ENCODE data around the gene LOC128125822.

LOC128125822 gene

DNA sequence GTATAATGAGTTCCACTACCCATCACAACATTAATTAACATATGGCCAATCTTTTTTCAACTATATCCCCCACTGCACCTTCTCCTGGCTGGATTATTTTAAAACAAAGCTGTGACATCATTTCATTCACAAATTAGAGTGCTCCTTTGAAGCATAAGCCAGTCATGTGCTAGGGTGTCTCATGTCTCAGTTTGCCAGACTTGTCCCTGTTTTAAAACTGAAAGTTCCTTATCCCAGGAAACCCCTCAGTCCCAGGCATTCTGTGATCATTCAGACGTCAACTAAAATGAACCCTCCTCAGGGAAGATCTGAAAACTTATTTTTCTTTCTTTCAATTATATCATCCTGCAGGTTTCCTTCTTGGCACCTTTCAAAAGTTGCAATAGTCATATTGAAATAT is 29.3 kb upstream of the LOC128125822 start:
- Mint-ChIP-seq H3K27me3 (peaks cover 42% of the 10 kb centered on the region), H3K4me1 (no peaks in the 10 kb centered on the region), H3K27ac (no peak overlapping the region), H3K9me3 (no peaks in the 10 kb centered on the region), H3K4me3 (no peak overlapping the region), H3K36me3 (no peaks in the 10 kb centered on the region)
- CTCF ChIA-PET, result no interaction called here
- DNase-seq, result no peak

DNA sequence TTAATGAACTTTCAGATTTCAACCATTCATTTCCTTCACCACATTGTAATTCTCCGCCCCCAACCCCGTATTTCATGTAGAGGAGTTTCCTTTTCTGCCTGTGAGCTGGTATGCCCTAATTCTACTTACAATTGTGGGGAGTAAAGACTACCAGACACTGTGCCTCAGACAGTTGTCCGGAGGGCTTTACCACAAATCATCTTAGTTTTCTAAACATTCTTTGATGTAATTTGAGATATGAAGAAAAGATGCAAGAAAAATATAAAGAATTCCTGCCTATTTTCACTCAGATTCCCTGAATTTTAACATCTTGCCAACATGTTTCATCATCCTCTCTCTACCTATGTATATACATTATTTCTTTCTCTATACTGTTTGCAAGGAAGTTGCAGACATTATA is 28.3 kb upstream of the LOC128125822 start:
- CTCF ChIA-PET, result no interaction called here
- no peak overlapping the region for H3K4me3 Mint-ChIP-seq
- no peak overlapping the region for H3K27ac Mint-ChIP-seq
- H3K4me1 Mint-ChIP-seq, result no peaks in the 10 kb centered on the region
- no peak for DNase-seq
- peaks cover 47% of the 10 kb centered on the region for H3K27me3 Mint-ChIP-seq
- H3K36me3 Mint-ChIP-seq, result no peaks in the 10 kb centered on the region
- H3K9me3 Mint-ChIP-seq, result no peaks in the 10 kb centered on the region

DNA sequence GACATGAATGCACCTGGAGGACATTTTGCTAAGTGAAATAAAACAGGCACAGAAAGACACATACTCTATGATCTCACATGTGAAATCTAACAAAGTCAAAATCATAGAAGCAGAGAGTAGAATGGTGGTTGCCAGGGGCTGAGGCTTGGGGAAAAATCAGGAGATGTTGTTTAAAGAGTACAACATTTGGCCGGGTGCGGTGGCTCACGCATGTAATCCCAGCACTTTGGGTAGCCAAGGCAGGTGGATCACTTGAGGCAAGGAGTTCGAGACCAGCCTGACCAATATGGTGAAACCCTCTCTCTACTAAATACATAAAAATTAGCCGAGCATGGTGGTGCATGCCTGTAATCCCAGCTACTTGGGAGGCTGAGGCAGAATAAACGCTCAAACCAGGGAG is 26.0 kb upstream of the LOC128125822 start:
- Mint-ChIP-seq H3K36me3 (no peaks in the 10 kb centered on the region), H3K27me3 (peaks cover 38% of the 10 kb centered on the region), H3K27ac (no peak overlapping the region), H3K4me3 (no peak overlapping the region), H3K9me3 (no peaks in the 10 kb centered on the region), H3K4me1 (no peaks in the 10 kb centered on the region)
- CTCF ChIA-PET, result no interaction called here
- DNase-seq, result no peak

DNA sequence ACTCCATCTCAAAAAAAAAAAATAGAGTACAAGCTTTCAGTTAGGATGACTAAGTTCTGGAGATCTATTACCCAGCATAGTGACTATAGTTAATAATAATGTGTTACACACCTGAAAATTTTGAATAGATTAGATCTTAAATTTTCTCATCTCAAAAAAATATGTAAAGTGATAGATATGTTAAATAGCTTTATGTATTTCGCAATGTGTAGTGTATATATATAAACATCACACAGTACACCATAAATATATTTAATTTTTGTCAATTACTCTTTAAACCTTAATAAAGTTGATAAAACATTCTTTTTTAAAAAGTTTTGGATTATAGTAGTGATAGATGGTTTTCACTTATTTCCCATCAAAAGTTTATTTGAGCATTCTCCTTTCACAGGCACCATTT is 25.6 kb upstream of the LOC128125822 start:
- no peak for DNase-seq
- Mint-ChIP-seq H3K4me1 (no peaks in the 10 kb centered on the region), H3K4me3 (no peak overlapping the region), H3K36me3 (no peaks in the 10 kb centered on the region), H3K27ac (no peak overlapping the region), H3K9me3 (no peaks in the 10 kb centered on the region), H3K27me3 (peaks cover 34% of the 10 kb centered on the region)
- CTCF ChIA-PET, result no interaction called here

DNA sequence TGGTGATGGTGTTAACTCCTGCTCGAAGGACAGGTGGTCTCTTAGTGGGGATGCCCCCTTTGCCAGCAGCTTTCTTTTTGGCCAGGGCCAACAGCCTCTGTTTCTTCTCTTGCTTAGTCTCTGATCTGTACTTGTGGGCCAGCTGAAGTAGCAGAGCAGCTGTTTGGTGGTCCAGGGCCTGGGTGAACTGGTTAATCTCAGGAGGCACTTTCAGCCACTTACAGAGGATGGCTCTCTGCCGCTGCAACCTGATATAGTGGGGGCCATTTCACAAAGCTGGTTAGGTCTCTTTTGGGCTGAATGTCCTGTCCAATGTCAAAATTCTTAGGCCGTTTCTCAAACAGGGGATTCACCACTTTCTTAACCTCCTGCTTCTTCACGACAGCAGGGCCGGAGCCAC is 23.2 kb upstream of the LOC128125822 start:
- CTCF ChIA-PET, result no interaction called here
- no peak overlapping the region for H3K27ac Mint-ChIP-seq
- H3K4me1 Mint-ChIP-seq, result no peaks in the 10 kb centered on the region
- H3K9me3 Mint-ChIP-seq, result no peaks in the 10 kb centered on the region
- peaks cover 20% of the 10 kb centered on the region for H3K27me3 Mint-ChIP-seq
- no peak for DNase-seq
- no peaks in the 10 kb centered on the region for H3K36me3 Mint-ChIP-seq
- H3K4me3 Mint-ChIP-seq, result no peak overlapping the region

DNA sequence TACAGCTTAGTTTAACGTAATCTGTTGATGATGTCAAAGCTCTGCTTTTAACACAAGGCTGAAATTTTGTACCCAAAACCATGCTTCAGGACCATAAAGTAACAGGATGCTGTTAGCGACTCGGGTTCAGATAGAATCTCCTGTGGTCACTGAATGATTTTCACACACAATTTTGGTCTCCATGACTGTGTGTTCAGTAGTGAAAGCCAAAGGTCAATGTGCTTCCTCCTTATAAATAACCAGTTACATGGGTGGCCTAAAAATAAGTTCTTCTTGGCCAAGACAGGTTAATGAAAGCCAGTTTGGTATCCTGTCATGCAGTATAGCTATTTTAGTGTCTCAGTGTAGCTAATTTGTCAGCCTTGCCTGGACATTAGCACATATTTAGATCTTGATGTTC is 19.1 kb upstream of the LOC128125822 start:
- Mint-ChIP-seq H3K36me3 (no peaks in the 10 kb centered on the region), H3K27me3 (peaks cover 13% of the 10 kb centered on the region), H3K9me3 (no peaks in the 10 kb centered on the region), H3K4me1 (no peaks in the 10 kb centered on the region), H3K27ac (no peak overlapping the region), H3K4me3 (no peak overlapping the region)
- CTCF ChIA-PET, result no interaction called here
- DNase-seq, result no peak

DNA sequence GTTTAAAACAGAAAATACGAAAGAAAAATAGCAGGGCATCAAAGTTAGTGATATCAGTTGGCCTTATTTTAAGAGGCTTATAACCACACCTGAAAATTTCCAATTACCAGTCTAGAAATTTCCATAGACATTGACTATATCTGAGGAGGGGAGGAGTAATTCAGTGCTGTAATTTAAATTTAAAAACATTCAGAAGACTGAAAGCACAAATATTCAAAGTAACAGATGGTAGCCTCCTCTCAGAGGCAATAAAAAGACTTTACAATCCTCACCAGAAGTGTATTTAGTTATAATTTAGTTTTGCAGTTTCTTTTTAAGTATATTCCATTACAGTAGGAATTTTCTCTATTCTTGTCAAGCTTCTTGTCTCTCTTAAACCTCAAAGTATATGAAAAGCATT is 18.4 kb upstream of the LOC128125822 start:
- H3K27ac Mint-ChIP-seq, result no peak overlapping the region
- H3K36me3 Mint-ChIP-seq, result no peaks in the 10 kb centered on the region
- H3K4me3 Mint-ChIP-seq, result no peak overlapping the region
- no peak for DNase-seq
- H3K9me3 Mint-ChIP-seq, result no peaks in the 10 kb centered on the region
- H3K4me1 Mint-ChIP-seq, result no peaks in the 10 kb centered on the region
- CTCF ChIA-PET, result no interaction called here
- H3K27me3 Mint-ChIP-seq, result peaks cover 9% of the 10 kb centered on the region

DNA sequence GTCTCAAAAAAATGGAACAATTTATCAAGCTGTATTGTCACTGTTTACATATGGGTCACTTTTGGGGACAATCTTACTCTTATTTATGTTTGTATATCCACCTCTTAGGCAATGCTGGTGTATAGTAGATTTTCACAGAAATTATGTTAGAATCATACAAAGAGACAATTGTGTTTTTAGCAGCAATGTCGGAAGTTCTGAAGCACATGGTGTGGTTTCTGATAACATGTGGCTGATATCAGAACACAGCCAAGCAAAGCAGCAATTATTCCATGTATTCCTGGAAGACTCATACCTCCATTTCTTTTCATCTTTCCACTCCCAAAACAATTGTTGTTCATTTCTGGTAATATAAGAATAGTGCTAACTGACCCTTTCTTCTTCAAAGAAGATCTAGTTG is 17.5 kb upstream of the LOC128125822 start:
- H3K27me3 Mint-ChIP-seq, result peaks cover 9% of the 10 kb centered on the region
- no peaks in the 10 kb centered on the region for H3K4me1 Mint-ChIP-seq
- no peak overlapping the region for H3K27ac Mint-ChIP-seq
- CTCF ChIA-PET, result no interaction called here
- H3K36me3 Mint-ChIP-seq, result no peaks in the 10 kb centered on the region
- H3K9me3 Mint-ChIP-seq, result no peaks in the 10 kb centered on the region
- no peak for DNase-seq
- H3K4me3 Mint-ChIP-seq, result no peak overlapping the region

DNA sequence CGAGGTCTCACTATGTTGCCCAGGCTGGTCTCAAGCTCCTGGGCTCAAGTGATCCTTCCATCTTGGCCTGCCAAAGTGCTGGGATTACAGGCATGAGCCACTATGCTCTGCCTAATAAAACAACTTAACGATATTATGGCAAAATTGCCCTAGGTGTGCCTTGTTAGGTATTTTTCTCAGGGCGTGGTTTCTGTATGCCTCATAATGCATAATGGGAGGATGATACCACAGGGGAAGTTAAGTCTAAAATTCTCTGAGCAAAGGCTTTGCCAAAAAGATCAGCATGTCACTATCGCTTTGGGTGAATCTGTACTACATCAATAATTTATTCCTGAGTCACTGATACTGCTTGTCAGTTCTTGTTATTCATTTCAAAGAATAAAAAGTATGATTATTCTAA is 15.9 kb upstream of the LOC128125822 start:
- CTCF ChIA-PET, result no interaction called here
- Mint-ChIP-seq H3K27me3 (peaks cover 4% of the 10 kb centered on the region), H3K36me3 (no peaks in the 10 kb centered on the region), H3K4me1 (no peaks in the 10 kb centered on the region), H3K9me3 (no peaks in the 10 kb centered on the region), H3K27ac (no peak overlapping the region), H3K4me3 (no peak overlapping the region)
- DNase-seq, result no peak

DNA sequence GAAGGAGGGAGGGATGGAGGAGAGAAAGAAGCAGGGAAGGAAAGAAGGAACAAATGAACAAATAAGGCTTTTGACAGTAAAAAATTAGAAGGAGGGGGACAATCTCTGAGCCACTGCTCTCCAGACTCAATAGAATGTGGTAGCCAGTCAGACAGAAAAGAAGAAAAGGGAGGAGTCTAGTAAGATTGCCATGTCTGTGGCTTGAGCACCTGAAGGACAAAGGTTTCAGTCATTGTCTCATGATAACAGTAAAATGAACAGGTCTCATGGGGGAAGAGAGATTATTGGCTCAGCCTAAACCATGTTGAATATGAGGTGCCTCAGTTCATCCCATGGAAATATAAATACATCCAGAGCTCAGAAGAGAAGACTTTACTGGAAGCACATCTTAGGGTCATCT is 14.0 kb upstream of the LOC128125822 start:
- Mint-ChIP-seq H3K27me3 (peaks cover 4% of the 10 kb centered on the region), H3K36me3 (no peaks in the 10 kb centered on the region), H3K4me3 (no peak overlapping the region), H3K27ac (no peak overlapping the region), H3K9me3 (no peaks in the 10 kb centered on the region), H3K4me1 (no peaks in the 10 kb centered on the region)
- DNase-seq, result no peak
- CTCF ChIA-PET, result no interaction called here

DNA sequence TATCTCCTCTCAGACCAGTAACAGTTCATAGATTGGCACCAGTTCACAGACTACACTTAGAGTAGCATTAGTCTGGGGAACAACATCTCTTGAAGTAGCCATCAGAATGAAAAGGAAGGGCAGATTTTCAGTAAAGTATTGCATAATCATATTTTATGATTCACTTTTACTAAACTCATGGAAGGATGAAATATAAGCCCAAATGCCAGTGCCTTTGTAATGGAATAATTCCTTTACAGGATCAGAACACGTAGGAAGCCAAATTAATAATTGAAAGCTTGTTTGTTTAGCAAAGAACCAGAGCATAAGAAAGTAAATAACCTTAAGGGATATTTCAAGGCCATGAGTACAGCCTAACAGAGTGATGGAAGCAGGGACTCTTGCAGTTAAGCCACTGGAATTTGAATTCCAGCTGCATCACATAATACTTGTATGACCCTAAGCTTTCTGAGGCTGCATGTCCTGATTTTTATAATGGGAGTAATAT is 11.4 kb upstream of the LOC128125822 start:
- Mint-ChIP-seq H3K27me3 (peaks cover 8% of the 10 kb centered on the region), H3K4me3 (no peak overlapping the region)
- CTCF ChIA-PET, result no interaction called here

DNA sequence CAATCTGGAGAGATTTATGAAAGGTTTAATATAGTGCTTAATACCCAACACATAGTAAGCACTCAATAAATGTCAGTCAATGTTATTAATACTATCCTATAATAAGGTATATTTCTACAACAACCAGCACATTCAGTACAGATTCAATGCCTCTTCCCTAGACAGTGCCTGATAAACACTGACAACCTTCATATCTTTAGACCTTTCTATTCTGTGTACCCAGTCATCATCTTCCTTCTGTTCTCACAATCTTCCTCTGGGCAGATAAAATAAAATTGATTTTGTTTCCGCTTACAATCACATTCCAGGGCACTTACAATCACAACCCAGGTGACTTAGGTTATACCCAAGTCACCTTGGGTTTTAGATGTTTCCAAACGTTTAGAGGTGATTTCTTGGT is 11.0 kb upstream of the LOC128125822 start:
- DNase-seq, result no peak
- H3K4me3 Mint-ChIP-seq, result no peak overlapping the region
- H3K4me1 Mint-ChIP-seq, result no peaks in the 10 kb centered on the region
- CTCF ChIA-PET, result no interaction called here
- H3K27ac Mint-ChIP-seq, result no peak overlapping the region
- peaks cover 9% of the 10 kb centered on the region for H3K27me3 Mint-ChIP-seq
- no peaks in the 10 kb centered on the region for H3K36me3 Mint-ChIP-seq
- no peaks in the 10 kb centered on the region for H3K9me3 Mint-ChIP-seq

More for the DNA sequence above, 11.4 kb upstream of the LOC128125822 start:
- DNase-seq, result no peak
- Mint-ChIP-seq H3K4me1 (no peaks in the 10 kb centered on the region), H3K27ac (no peak overlapping the region), H3K9me3 (no peaks in the 10 kb centered on the region), H3K36me3 (no peaks in the 10 kb centered on the region)

DNA sequence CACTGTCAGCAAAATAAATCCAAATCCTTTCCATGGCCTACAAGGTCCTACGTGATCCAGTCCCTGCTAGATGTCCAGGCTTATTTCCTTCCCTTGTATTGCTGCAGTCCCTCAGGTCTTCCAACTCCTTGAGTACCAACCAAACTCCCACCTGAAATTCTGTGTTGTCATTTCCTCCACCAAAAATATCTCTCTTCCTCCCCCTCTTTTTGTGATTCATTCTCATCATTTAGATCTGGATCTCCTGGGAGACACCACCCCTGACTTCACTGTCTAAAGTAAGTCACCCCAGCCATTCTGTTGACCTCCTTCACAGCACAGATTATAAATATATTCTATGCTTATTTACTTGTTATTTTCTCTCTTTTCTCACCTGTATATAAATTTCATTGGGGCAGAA is 9.0 kb upstream of the LOC128125822 start:
- Mint-ChIP-seq H3K27ac (no peak overlapping the region), H3K27me3 (peaks cover 16% of the 10 kb centered on the region), H3K36me3 (peaks cover 2% of the 10 kb centered on the region), H3K4me3 (no peak overlapping the region), H3K4me1 (no peaks in the 10 kb centered on the region), H3K9me3 (no peaks in the 10 kb centered on the region)
- DNase-seq, result no peak
- CTCF ChIA-PET, result interaction anchor here (1.1 kb wide), 1 partner anchor 211 kb away, joined by 3 read pairs; no protein-coding TSS in a partner anchor

DNA sequence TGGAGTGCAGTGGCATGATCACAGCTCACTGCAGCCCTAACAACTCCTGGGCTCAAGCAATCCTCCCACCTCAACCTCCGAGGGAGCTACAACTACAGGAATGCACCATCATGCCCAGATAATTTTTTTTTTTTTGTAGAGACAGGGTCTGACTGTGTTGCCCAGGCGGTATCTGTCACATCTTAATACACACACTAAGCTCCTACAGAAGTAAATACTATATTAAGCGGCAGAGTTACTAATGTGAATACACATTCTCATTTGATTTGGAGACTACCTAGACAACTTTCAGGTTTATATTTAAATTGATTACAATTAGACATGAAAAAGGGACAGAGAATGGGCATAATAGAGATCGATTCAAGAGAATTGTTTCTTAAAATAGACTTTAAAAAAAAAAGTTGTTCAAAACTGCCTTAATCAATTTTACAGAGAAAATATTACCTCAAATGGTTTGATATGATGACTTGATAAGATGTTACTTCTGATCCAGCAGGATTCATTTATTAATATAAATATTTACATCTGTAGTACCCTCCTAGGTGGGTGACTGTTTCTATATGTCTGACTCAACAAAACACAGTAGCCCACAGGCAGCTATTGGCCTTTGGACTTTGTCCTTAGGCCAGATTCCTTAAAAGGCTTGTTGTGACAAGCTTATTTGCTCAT is 7.1 kb upstream of the LOC128125822 start:
- Mint-ChIP-seq H3K4me1 (no peaks in the 10 kb centered on the region), H3K4me3 (no peak overlapping the region), H3K36me3 (peaks cover 2% of the 10 kb centered on the region), H3K27ac (no peak overlapping the region), H3K9me3 (no peaks in the 10 kb centered on the region), H3K27me3 (peaks cover 17% of the 10 kb centered on the region)
- DNase-seq, result no peak
- CTCF ChIA-PET, result interaction anchor here (0.6 to 1.9 kb wide), 4 partner anchors 9 to 831 kb away, joined by 3 to 5 read pairs (median 4); no protein-coding TSS in a partner anchor

DNA sequence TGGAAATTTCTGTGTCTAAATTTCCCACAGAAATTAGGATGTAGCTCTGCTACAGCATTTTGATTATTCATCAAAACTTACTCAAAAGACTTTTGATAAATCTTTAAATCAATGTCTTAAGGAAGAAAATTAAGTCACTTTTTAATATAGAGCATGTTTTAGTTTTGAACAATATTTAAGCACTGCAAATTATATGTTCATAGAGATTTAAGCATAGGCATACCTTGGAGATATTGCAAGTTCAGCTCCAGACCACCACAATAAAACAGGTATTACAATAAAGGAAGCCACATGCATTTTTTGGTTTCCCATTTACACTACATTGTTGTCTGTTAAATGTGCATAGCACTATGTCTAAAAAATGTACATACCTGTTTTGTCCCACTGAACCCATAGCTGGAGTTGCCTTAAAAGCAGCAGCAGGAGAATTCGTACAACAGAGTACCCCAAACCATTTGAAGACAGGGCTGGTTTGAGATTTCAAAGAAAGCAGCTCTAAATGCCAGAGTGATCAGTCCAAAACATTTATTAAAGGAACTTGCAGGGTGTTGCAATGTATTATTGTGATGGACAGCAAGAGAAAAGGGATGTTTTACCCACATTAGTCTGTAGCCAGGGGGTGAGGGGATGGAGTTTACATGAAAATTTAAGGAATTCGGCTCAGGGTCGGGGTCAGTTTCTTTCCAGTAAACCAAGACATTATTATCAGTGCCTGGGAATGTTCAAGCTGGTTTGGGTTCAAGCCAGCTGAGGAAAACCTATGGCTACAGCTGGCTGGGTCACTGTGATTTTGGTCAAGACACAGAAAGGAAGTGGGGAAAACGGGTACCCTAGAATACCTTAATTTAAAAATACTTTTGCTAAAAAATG is 6.3 kb upstream of the LOC128125822 start:
- no peak overlapping the region for H3K27ac Mint-ChIP-seq
- H3K27me3 Mint-ChIP-seq, result peaks cover 17% of the 10 kb centered on the region
- H3K4me3 Mint-ChIP-seq, result no peak overlapping the region
- CTCF ChIA-PET, result interaction anchor here (0.6 to 1.9 kb wide), 4 partner anchors 8 to 830 kb away, joined by 3 to 5 read pairs (median 4); no protein-coding TSS in a partner anchor
- H3K4me1 Mint-ChIP-seq, result no peaks in the 10 kb centered on the region
- H3K9me3 Mint-ChIP-seq, result no peaks in the 10 kb centered on the region
- peaks cover 2% of the 10 kb centered on the region for H3K36me3 Mint-ChIP-seq
- DNase-seq, result no peak

Measured in activated naive CD4-positive, alpha-beta T cell treated with anti-CD3 and anti-CD28 coated beads, Interleukin-2, amount 10 ng/mL, durations not matched to agents 7 days and 5 days (primary cell).